ENCODE measurements around the gene VASN. TPM values are rescaled to one million over a fixed set of nuclear protein-coding genes. Genes with fewer than 3 reads are reported as not detected.
"Not testable (repeated sequence)": the region's sequence is repeated elsewhere in the genome, so short reads cannot be mapped to it uniquely, and the experiment has no call there.

The VASN gene
- total RNA-seq, 1 donor from 2014 or later = 0.11 TPM

GRCh38 chr16:4392382-4393239 is 21.0 kb downstream of the VASN start:
- no peaks in the 10 kb centered on the region for H3K9me3 Mint-ChIP-seq
- DNase-seq (no peak), ATAC-seq (ENCODE audit: low read depth) (no peak)
- H3K27me3 Mint-ChIP-seq = no peaks in the 10 kb centered on the region
- peaks cover 49% of the 10 kb centered on the region for H3K36me3 Mint-ChIP-seq (ENCODE audit: low read depth)
- CTCF ChIA-PET = interaction anchor here (1.0 kb wide), 1 partner anchor 10 kb away, joined by 5 read pairs; no protein-coding TSS in a partner anchor
- intact Hi-C loops (cut with micrococcal nuclease) = no loop called here
- POLR2A ChIA-PET = no interaction called here
- TF ChIP-seq CTCF (IDR thresholded peaks at IDR 0.05) = no peak
- no peak overlapping the region for H3K4me3 Mint-ChIP-seq
- H3K4me1 Mint-ChIP-seq = no peaks in the 10 kb centered on the region
- H3K27ac Mint-ChIP-seq = no peak overlapping the region

- DNase-seq (no peak), ATAC-seq (ENCODE audit: low read depth) (no peak)
- Mint-ChIP-seq H3K27me3 (no peaks in the 10 kb centered on the region), H3K27ac (no peak overlapping the region), H3K4me3 (no peak overlapping the region), H3K9me3 (no peaks in the 10 kb centered on the region), H3K36me3 (ENCODE audit: low read depth) (peaks cover 48% of the 10 kb centered on the region), H3K4me1 (no peaks in the 10 kb centered on the region)
- intact Hi-C loops (cut with micrococcal nuclease) = no loop called here
- ChIA-PET POLR2A (no interaction called here), CTCF (interaction anchor here (1.0 kb wide), 1 partner anchor 9 kb away, joined by 5 read pairs; no protein-coding TSS in a partner anchor)
- TF ChIP-seq CTCF (IDR thresholded peaks at IDR 0.05) = no peak
These were observed 21.6 kb downstream of the VASN start for GRCh38 chr16:4393240-4393600.

GRCh38 chr16:4393850-4394249 is 22.2 kb downstream of the VASN start:
- H3K36me3 Mint-ChIP-seq (ENCODE audit: low read depth) = peaks cover 48% of the 10 kb centered on the region
- ATAC-seq (ENCODE audit: low read depth); H3K9me3 Mint-ChIP-seq; POLR2A ChIA-PET; H3K4me1 Mint-ChIP-seq; H3K27ac Mint-ChIP-seq; H3K27me3 Mint-ChIP-seq; H3K4me3 Mint-ChIP-seq; DNase-seq; intact Hi-C loops (cut with micrococcal nuclease): not testable (repeated sequence)
- CTCF ChIA-PET = interaction anchor here (1.0 kb wide), 1 partner anchor 8 kb away, joined by 5 read pairs; no protein-coding TSS in a partner anchor

GRCh38 chr16:4395055-4395726 is 23.5 kb downstream of the VASN start:
- H3K27ac Mint-ChIP-seq = no peak overlapping the region
- ChIA-PET CTCF (no interaction called here), POLR2A (no interaction called here)
- H3K4me1 Mint-ChIP-seq = no peaks in the 10 kb centered on the region
- intact Hi-C loops (cut with micrococcal nuclease) = no loop called here
- H3K9me3 Mint-ChIP-seq = no peaks in the 10 kb centered on the region
- DNase-seq (no peak), ATAC-seq (ENCODE audit: low read depth) (no peak)
- TF ChIP-seq CTCF (IDR thresholded peaks at IDR 0.05) = no peak
- no peak overlapping the region for H3K4me3 Mint-ChIP-seq
- peaks cover 53% of the 10 kb centered on the region for H3K36me3 Mint-ChIP-seq (ENCODE audit: low read depth)
- no peaks in the 10 kb centered on the region for H3K27me3 Mint-ChIP-seq

- H3K27me3 Mint-ChIP-seq = no peaks in the 10 kb centered on the region
- intact Hi-C loops (cut with micrococcal nuclease) = no loop called here
- CTCF ChIA-PET = interaction anchor here (1.3 kb wide), 1 partner anchor 40 kb away, joined by 7 read pairs; no protein-coding TSS in a partner anchor
- H3K36me3 Mint-ChIP-seq (ENCODE audit: low read depth) = peaks cover 67% of the 10 kb centered on the region
- no peak for TF ChIP-seq CTCF (IDR thresholded peaks at IDR 0.05)
- no peak for DNase-seq
- peaks cover 2% of the 10 kb centered on the region for H3K4me1 Mint-ChIP-seq
- no peaks in the 10 kb centered on the region for H3K9me3 Mint-ChIP-seq
- H3K4me3 Mint-ChIP-seq = no peak overlapping the region
- H3K27ac Mint-ChIP-seq = no peak overlapping the region
- no peak for ATAC-seq (ENCODE audit: low read depth)
- POLR2A ChIA-PET = interaction anchor here (0.7 kb wide), 1 partner anchor 107 kb away, joined by 3 read pairs; no protein-coding TSS in a partner anchor
These were observed 27.5 kb downstream of the VASN start for GRCh38 chr16:4399001-4399730.
